ENCODE data around the gene SNRNP25. TPM values are rescaled to one million over a fixed set of nuclear protein-coding genes. Genes with fewer than 3 reads are reported as not detected.

SNRNP25 gene
- total and polyA plus RNA-seq, 9 of the 15 experiments (the other 6 are each of a cell fraction or from before 2014, with no cell fraction given) = 59.0 to 176 (median 108) TPM

DNA sequence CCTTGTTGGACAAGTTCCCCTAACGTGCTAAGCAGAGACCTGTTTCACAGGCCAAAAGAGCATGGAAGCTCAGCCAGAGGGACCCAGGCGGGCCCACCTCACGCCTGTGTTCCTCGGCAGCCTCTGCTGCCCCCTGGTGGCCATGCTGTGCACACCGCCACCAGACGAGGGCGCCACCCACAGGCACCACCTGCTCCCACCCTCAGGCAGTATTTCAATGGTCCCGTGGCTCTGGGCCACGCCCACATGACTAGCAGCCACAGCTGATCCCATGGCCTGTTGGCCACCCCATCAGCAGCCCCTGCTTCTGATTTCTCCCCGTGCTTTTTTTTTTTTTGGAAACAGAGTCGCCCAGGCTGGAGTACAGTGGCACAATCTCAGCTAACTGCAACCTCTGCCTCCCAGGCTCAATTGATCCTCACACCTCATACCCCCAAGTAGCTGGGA, 43.3 kb downstream of the SNRNP25 start (continued):
- TF ChIP-seq, protein P1, sequence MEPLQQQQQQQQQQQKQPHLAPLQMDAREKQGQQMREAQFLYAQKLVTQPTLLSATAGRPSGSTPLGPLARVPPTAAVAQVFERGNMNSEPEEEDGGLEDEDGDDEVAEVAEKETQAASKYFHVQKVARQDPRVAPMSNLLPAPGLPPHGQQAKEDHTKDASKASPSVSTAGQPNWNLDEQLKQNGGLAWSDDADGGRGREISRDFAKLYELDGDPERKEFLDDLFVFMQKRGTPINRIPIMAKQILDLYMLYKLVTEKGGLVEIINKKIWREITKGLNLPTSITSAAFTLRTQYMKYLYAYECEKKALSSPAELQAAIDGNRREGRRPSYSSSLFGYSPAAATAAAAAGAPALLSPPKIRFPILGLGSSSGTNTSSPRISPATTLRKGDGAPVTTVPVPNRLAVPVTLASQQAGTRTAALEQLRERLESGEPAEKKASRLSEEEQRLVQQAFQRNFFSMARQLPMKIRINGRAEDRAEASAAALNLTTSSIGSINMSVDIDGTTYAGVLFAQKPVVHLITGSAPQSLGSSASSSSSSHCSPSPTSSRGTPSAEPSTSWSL (CRISPR knock-in tag; IDR thresholded peaks at IDR 0.05; ENCODE audit: borderline replicate concordance) = no peak
- TF ChIP-seq ARID2 (IDR thresholded peaks at IDR 0.05) (peak; percentile 67; the same call in 1 of the 2 replicates), CC2D1A (IDR thresholded peaks at IDR 0.05) (no peak; the same call in 1 of the 2 replicates), SMAD4 (CRISPR knock-in tag; conservative IDR thresholded peaks at IDR 0.05) (peak; percentile 73), DACH1 (IDR thresholded peaks at IDR 0.05; ENCODE audit: partially characterized antibody) (peak; percentile 96), NCOA1 (IDR thresholded peaks at IDR 0.05; ENCODE audit: low read depth) (no peak), MAZ (CRISPR knock-in tag; conservative IDR thresholded peaks at IDR 0.05 in 1 of 2, IDR thresholded peaks at IDR 0.05 in 1 of 2) (peak; percentile 79 to 92), TCFL5 (CRISPR knock-in tag; conservative IDR thresholded peaks at IDR 0.05) (no peak)
- TF ChIP-seq, protein P2, sequence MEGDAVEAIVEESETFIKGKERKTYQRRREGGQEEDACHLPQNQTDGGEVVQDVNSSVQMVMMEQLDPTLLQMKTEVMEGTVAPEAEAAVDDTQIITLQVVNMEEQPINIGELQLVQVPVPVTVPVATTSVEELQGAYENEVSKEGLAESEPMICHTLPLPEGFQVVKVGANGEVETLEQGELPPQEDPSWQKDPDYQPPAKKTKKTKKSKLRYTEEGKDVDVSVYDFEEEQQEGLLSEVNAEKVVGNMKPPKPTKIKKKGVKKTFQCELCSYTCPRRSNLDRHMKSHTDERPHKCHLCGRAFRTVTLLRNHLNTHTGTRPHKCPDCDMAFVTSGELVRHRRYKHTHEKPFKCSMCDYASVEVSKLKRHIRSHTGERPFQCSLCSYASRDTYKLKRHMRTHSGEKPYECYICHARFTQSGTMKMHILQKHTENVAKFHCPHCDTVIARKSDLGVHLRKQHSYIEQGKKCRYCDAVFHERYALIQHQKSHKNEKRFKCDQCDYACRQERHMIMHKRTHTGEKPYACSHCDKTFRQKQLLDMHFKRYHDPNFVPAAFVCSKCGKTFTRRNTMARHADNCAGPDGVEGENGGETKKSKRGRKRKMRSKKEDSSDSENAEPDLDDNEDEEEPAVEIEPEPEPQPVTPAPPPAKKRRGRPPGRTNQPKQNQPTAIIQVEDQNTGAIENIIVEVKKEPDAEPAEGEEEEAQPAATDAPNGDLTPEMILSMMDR (IDR thresholded peaks at IDR 0.05 in 2 of 3, conservative IDR thresholded peaks at IDR 0.05 in 1 of 3; ENCODE audit: insufficient read depth in 2 of 3, low read depth in 1 of 3, low read length in 3 of 3) = peak; percentile 100
- TF ChIP-seq, protein P3, sequence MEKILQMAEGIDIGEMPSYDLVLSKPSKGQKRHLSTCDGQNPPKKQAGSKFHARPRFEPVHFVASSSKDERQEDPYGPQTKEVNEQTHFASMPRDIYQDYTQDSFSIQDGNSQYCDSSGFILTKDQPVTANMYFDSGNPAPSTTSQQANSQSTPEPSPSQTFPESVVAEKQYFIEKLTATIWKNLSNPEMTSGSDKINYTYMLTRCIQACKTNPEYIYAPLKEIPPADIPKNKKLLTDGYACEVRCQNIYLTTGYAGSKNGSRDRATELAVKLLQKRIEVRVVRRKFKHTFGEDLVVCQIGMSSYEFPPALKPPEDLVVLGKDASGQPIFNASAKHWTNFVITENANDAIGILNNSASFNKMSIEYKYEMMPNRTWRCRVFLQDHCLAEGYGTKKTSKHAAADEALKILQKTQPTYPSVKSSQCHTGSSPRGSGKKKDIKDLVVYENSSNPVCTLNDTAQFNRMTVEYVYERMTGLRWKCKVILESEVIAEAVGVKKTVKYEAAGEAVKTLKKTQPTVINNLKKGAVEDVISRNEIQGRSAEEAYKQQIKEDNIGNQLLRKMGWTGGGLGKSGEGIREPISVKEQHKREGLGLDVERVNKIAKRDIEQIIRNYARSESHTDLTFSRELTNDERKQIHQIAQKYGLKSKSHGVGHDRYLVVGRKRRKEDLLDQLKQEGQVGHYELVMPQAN (IDR thresholded peaks at IDR 0.05; ENCODE audit: borderline replicate concordance) = peak; percentile 64; the same call in 1 of the 2 replicates
- TF ChIP-seq, protein P4, sequence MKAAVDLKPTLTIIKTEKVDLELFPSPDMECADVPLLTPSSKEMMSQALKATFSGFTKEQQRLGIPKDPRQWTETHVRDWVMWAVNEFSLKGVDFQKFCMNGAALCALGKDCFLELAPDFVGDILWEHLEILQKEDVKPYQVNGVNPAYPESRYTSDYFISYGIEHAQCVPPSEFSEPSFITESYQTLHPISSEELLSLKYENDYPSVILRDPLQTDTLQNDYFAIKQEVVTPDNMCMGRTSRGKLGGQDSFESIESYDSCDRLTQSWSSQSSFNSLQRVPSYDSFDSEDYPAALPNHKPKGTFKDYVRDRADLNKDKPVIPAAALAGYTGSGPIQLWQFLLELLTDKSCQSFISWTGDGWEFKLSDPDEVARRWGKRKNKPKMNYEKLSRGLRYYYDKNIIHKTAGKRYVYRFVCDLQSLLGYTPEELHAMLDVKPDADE (conservative IDR thresholded peaks at IDR 0.05; ENCODE audit: control insufficient read depth, low read depth, low read length) = peak; percentile 53; the same call in 1 of the 2 replicates
- TF ChIP-seq, protein P5, sequence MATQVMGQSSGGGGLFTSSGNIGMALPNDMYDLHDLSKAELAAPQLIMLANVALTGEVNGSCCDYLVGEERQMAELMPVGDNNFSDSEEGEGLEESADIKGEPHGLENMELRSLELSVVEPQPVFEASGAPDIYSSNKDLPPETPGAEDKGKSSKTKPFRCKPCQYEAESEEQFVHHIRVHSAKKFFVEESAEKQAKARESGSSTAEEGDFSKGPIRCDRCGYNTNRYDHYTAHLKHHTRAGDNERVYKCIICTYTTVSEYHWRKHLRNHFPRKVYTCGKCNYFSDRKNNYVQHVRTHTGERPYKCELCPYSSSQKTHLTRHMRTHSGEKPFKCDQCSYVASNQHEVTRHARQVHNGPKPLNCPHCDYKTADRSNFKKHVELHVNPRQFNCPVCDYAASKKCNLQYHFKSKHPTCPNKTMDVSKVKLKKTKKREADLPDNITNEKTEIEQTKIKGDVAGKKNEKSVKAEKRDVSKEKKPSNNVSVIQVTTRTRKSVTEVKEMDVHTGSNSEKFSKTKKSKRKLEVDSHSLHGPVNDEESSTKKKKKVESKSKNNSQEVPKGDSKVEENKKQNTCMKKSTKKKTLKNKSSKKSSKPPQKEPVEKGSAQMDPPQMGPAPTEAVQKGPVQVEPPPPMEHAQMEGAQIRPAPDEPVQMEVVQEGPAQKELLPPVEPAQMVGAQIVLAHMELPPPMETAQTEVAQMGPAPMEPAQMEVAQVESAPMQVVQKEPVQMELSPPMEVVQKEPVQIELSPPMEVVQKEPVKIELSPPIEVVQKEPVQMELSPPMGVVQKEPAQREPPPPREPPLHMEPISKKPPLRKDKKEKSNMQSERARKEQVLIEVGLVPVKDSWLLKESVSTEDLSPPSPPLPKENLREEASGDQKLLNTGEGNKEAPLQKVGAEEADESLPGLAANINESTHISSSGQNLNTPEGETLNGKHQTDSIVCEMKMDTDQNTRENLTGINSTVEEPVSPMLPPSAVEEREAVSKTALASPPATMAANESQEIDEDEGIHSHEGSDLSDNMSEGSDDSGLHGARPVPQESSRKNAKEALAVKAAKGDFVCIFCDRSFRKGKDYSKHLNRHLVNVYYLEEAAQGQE (IDR thresholded peaks at IDR 0.05; ENCODE audit: borderline replicate concordance) = peak; percentile 94
- TF ChIP-seq, protein P5 (CRISPR knock-in tag; IDR thresholded peaks at IDR 0.05; ENCODE audit: low read depth) = peak; percentile 85
